WTC11 (cell line): ENCODE data around the gene FBXO42.

Experiments
- CTCF ChIP-seq: fragments of 200-600 bp; IDR thresholded peaks from 2 replicates; pipeline ENCODE4 v1.8.0; 2022; ENCODE audit warnings: antibody characterized with exemption
- JUN ChIP-seq: sonication (generic); formaldehyde crosslinking; IDR thresholded peaks from 2 replicates; pipeline ENCODE4 v1.8.0; 2023; ENCODE audit warnings: mild to moderate bottlenecking, missing genetic modification reagents
- MXD4 ChIP-seq: fragments of 250-450 bp; sonication (Bioruptor Pico); IDR thresholded peaks from 2 replicates; pipeline ENCODE4 v1.8.0; 2021; ENCODE audit warnings: mild to moderate bottlenecking, moderate library complexity, borderline replicate concordance
- TEAD4 ChIP-seq: sonication (generic); formaldehyde crosslinking; IDR thresholded peaks from 2 replicates; pipeline ENCODE4 v1.8.0; 2022; ENCODE audit warnings: mild to moderate bottlenecking, missing genetic modification reagents
- ZNF263 ChIP-seq: sonication (generic); formaldehyde crosslinking; IDR thresholded peaks from 2 replicates; pipeline ENCODE4 v1.8.1; 2022; ENCODE audit warnings: low read depth, mild to moderate bottlenecking, moderate library complexity, missing genetic modification reagents
- ZNF416 ChIP-seq: fragments of 250-450 bp; sonication (Bioruptor Pico); IDR thresholded peaks from 2 replicates; pipeline ENCODE4 v1.9.0; 2021; ENCODE audit warnings: mild to moderate bottlenecking, inconsistent platforms
- TF ChIP-seq, protein P1 (sequence below): sonication (generic); formaldehyde crosslinking; IDR thresholded peaks from 2 replicates; pipeline ENCODE4 v1.8.1; 2023; ENCODE audit warnings: mild to moderate bottlenecking, missing genetic modification reagents
- TF ChIP-seq, protein P2 (sequence below): sonication (generic); formaldehyde crosslinking; IDR thresholded peaks from 2 replicates; pipeline ENCODE4 v1.8.0; 2022; ENCODE audit warnings: missing genetic modification reagents
- TF ChIP-seq, protein P3 (sequence below): sonication (generic); formaldehyde crosslinking; IDR thresholded peaks from 2 replicates; pipeline ENCODE4 v1.8.1; 2022; ENCODE audit warnings: low read depth, mild to moderate bottlenecking, moderate library complexity, missing genetic modification reagents, borderline replicate concordance

- TF ChIP-seq, protein P1, sequence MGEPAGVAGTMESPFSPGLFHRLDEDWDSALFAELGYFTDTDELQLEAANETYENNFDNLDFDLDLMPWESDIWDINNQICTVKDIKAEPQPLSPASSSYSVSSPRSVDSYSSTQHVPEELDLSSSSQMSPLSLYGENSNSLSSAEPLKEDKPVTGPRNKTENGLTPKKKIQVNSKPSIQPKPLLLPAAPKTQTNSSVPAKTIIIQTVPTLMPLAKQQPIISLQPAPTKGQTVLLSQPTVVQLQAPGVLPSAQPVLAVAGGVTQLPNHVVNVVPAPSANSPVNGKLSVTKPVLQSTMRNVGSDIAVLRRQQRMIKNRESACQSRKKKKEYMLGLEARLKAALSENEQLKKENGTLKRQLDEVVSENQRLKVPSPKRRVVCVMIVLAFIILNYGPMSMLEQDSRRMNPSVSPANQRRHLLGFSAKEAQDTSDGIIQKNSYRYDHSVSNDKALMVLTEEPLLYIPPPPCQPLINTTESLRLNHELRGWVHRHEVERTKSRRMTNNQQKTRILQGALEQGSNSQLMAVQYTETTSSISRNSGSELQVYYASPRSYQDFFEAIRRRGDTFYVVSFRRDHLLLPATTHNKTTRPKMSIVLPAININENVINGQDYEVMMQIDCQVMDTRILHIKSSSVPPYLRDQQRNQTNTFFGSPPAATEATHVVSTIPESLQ (CRISPR knock-in tag) = no peak
- TF ChIP-seq TEAD4 (CRISPR knock-in tag) (no peak), CTCF (no peak), ZNF416 (CRISPR knock-in tag) (no peak), ZNF263 (no peak), JUN (CRISPR knock-in tag) (no peak), MXD4 (CRISPR knock-in tag) (no peak)
- TF ChIP-seq, protein P2, sequence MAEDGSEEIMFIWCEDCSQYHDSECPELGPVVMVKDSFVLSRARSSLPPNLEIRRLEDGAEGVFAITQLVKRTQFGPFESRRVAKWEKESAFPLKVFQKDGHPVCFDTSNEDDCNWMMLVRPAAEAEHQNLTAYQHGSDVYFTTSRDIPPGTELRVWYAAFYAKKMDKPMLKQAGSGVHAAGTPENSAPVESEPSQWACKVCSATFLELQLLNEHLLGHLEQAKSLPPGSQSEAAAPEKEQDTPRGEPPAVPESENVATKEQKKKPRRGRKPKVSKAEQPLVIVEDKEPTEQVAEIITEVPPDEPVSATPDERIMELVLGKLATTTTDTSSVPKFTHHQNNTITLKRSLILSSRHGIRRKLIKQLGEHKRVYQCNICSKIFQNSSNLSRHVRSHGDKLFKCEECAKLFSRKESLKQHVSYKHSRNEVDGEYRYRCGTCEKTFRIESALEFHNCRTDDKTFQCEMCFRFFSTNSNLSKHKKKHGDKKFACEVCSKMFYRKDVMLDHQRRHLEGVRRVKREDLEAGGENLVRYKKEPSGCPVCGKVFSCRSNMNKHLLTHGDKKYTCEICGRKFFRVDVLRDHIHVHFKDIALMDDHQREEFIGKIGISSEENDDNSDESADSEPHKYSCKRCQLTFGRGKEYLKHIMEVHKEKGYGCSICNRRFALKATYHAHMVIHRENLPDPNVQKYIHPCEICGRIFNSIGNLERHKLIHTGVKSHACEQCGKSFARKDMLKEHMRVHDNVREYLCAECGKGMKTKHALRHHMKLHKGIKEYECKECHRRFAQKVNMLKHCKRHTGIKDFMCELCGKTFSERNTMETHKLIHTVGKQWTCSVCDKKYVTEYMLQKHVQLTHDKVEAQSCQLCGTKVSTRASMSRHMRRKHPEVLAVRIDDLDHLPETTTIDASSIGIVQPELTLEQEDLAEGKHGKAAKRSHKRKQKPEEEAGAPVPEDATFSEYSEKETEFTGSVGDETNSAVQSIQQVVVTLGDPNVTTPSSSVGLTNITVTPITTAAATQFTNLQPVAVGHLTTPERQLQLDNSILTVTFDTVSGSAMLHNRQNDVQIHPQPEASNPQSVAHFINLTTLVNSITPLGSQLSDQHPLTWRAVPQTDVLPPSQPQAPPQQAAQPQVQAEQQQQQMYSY (CRISPR knock-in tag) = no peak
- TF ChIP-seq, protein P3, sequence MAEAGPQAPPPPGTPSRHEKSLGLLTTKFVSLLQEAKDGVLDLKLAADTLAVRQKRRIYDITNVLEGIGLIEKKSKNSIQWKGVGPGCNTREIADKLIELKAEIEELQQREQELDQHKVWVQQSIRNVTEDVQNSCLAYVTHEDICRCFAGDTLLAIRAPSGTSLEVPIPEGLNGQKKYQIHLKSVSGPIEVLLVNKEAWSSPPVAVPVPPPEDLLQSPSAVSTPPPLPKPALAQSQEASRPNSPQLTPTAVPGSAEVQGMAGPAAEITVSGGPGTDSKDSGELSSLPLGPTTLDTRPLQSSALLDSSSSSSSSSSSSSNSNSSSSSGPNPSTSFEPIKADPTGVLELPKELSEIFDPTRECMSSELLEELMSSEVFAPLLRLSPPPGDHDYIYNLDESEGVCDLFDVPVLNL (CRISPR knock-in tag) = no peak
Measured at GRCh38 chr1:16204216-16204615, 148.1 kb downstream of the FBXO42 start.
